ENCODE data around the gene POTEG. TPM values are rescaled to one million over a fixed set of nuclear protein-coding genes. Genes with fewer than 3 reads are reported as not detected.
"Not testable (repeated sequence)": the region's sequence is repeated elsewhere in the genome, so short reads cannot be mapped to it uniquely, and the experiment has no call there.

POTEG gene
- total RNA-seq (2014; rRNA removed; shearing (Covaris generic)), result 0.41 and 0.75 TPM in 2 replicates

DNA sequence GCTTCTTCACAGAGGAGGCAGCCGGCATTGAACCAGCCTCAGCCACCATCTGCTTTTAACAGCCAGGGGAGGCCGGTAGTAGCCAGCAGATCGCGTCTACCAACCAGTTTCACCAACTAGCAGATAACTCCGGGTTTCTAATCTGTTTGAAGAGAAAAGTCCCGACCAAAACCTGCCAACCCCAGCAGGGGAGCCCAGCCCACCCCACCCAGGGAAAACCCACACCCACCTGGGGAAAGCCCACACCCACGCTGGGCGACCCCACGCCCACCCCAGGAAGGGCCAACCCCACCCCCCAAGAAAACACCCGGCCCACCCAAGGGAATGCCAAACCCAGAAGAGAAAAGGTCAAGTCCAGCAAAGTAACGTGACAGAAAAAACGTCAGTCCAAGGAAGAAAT, at the start of gene POTEG:
TSS of gene POTEG (minus strand) at position 101 of the 400 bp plus-strand sequence. CDS start at position 49, 52 bp downstream.
- DNase-seq (ENCODE audit: low spot score), result not testable (repeated sequence)

DNA sequence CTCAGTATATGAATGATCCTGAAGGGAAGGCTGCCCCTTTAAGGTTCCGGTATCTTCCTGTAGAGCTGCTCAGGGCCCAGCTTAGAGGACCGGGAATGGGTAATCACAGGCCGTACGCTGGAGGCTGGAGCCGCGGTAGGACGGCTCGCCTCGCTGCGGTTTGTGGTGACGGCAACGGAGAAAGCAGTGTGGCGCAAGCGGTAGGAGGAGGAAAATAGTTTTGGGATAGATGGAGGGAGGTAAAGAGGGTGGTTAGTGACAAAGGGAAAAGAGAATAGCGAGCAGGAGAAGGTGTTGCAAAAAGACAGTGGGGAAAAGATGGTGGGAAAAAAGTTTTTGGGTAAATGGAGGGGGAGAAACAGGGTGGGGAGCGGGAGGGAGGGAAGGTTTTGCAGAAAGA, 48.0 kb upstream of the POTEG start:
- not testable (repeated sequence) for DNase-seq (ENCODE audit: low spot score)

DNA sequence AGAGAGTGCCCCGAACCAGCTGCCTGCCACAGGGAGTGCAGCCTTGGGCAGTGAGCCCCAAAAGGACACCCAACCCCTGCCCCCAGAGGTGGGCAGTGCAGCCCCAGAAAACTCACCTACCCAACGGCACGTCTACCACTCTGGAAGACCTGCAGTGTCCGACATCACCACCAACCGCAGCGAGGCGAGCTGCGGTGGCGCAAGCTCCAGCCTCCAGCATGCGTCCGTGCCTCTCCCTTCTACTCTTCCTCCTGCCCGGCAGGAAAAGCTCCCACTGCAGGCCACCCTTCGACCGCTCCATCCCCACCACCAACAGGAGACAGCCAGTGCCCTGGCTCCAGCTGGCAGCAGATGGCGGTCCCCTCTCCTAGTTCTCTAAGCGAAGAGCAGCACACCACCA, 47.3 kb upstream of the POTEG start:
- not testable (repeated sequence) for DNase-seq (ENCODE audit: low spot score)

DNA sequence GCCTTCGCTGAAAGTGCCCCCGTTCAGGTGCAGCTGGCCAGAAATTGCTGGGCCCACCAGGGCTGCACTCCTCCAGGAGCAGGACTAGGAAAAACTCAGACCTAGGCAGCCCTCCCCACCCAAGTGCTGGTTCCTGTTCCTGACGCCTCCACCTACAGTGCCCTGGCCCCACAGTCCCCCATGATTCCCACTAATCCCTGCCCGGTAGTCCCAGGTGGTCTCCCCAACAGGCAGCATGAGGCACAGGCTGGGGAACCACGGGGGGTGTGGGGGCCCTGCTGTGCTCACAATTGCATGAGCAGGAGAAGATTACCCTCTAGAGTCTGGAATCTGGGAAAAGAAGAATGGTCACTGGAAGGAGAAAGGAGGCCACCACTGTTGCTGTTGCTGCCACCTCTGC, 46.4 kb upstream of the POTEG start:
- not testable (repeated sequence) for DNase-seq (ENCODE audit: low spot score)

DNA sequence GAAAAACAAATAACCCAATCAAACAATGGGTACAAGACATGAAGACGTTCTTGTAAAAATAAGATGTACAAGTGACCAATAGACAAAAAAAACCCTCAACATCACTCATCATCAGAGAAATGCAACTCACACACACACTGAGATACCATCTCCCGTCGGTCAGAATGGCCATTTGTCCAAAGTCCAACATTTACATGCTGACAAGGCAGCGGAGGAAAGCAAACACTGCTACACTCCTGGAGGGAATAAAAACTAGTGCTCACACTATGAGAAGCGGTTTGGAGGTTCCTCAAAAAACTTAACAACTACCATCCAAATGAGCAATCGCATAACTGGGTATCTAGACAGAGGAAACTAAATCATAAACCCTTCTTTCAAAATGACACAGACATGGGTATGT, 11.6 kb upstream of the POTEG start:
- not testable (repeated sequence) for DNase-seq (ENCODE audit: low spot score)

DNA sequence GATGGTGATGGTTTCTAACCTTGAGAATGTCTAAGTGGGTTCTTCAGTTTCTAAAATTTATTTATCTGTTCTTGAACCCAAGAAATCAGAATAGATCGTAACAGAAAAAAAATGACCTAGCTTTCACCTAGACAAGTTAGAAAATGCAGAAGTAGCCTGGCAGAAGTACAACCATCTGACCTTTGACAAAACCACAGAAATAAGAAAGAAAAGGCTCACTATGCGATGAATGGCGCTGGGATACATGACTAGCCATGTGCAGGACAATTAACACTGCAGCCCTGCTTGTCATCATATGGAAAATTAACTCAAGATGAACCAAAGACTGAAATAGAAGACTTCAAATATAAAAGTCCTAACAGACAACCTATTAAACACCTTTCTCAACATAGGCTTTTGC, 5.7 kb upstream of the POTEG start:
- DNase-seq (ENCODE audit: low spot score), result not testable (repeated sequence)

DNA sequence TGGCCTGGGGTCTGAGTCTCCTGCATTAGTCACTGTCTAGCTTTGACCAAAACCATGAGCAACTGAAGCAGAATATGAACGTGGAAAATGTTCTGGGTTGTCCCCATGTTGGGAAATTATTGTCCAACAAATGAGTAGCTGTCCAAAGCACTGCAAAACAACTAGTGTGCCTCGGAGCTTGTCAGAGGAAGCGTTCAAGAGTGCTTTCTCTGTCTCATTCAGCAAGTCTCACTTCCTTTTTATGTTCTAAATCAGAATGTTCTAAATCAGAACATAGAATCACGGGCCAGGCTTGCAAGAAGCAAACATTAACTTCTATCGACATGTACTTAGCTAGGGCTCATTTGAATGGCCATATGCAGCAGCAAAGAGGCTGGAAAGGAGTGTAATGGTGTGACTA, 5.1 kb upstream of the POTEG start:
- not testable (repeated sequence) for DNase-seq (ENCODE audit: low spot score)

DNA sequence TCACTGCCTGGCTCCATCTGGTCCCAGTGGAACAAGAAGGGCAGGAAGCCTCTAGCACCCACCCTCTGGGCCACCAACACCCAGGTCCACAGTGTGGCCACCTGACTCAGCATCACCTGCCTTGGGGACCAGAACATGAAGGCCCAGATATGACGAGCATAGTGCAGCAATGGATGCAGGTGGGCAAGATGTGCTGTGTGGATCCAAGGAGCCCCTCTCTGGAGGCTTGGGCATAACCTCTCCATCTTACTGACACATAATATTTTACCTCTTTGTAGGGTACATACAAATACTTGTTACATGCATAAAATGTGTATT, 2.9 kb upstream of the POTEG start:
- not testable (repeated sequence) for DNase-seq (ENCODE audit: low spot score)

DNA sequence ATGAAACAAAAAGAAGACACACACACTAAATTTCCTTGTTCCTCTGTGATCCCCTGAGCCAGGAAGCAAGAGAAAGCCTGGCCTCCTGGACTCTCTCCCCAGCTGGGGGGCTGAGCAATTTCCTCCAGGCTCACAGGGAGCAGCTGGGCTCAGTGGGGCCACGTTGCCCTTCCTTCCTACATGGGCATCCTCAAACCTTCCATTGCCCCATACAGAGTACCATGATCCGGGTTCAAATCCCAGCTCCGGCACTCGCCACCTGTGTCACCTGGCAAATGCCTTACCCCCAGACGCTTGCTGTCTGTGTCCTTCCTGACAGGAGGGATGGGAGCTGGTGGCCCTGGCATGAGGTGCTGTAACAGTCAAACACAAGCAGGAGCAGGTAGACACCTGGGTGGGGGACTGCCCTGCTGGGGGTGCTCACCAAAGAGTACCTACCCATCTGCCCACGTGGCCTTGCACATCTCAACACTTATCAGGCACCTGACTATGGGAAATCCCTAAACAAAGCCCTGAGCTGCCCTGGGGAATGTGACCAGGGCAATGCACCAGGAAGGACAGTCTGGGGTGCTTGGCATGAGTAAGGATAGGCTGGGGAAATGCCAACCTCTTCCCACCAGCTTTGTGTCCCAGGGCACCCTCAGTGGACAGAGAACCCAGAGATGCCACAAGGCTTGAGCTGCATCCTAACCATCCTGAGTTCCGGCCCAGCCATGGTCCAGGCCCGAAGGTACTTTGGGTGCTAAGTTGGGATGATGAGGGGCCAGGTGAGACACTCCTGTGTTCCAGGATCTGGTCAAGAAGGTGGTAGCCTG, 2.4 kb upstream of the POTEG start:
- DNase-seq (ENCODE audit: low spot score), result not testable (repeated sequence)

DNA sequence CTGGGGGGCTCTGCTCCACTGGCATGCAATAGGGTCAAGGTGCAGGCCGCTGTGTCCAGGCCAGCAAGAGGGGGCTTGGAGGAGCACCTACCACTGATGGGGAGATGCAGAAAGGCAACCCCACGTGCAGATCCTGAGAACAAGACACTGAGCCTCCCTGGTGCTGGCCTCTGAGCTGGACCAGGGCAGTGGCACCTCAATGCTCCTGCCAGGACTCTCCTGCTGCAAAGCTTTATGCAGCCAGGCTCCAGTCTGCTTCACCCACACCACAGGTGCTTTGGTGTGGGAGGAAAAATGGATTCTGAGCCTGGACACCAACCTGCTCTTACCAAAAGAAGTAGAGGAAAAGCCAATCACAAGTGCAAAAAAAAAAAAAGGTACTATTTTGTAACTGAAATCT, 1.7 kb upstream of the POTEG start:
- DNase-seq (ENCODE audit: low spot score), result not testable (repeated sequence)

DNA sequence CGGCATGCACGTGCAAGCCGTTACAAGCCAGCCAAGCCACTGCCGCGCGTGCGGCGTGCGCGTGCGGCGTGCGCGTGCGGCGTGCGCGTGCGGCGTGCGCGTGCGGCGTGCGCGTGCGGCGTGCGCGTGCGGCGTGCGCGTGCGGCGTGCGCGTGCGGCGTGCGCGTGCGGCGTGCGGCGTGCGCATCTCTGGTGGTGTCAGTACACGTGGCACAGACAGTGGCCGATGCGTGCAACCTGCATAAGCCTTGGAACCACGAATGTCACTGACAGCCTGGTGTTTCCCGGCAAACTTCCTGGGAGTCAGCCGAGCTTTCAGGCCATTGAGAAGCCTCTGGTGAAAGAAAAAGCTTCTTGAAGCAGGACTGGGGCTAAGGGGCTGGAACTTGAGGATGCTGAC, 750 bp upstream of the POTEG start:
- DNase-seq (ENCODE audit: low spot score), result not testable (repeated sequence)

DNA sequence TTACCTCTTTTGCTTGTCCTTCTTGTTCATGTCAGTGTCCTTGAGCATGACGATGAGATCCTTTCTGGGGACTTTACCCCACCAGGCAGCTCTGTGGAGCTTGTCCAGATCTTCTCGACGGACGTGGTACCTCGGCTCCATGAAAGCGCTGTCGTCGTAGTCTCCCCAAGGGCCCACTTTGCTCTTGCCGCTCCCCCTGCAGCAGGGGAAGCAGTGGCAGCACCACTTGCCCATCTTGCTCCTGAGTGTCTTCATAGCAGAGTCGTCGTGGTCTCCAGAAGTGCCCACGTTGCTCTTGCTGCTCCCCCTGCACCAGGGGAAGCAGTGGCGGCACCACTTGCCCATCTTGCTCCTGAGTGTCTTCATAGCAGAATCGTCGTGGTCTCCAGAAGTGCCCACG, 376 bp downstream of the POTEG start:
- not testable (repeated sequence) for DNase-seq (ENCODE audit: low spot score)

DNA sequence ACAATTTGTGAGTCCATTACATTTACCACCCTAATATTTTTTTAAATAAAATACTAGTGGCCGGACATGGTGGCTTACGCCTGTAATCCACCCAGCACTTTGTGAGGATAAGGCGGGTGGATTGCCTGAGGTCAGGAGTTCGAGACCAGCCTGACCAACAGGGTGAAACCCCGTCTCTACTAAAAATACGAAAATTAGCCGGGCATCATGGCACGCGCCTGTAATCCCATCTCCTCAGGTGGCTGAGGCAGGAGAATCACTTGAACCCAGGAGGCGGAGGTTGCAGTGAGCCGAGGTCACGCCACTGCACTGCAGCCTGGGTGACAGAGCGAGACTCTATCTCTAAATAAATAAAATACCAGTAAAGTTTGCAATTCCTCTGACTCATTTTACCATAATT, 25.6 kb downstream of the POTEG start:
- DNase-seq (ENCODE audit: low spot score), result not testable (repeated sequence)

DNA sequence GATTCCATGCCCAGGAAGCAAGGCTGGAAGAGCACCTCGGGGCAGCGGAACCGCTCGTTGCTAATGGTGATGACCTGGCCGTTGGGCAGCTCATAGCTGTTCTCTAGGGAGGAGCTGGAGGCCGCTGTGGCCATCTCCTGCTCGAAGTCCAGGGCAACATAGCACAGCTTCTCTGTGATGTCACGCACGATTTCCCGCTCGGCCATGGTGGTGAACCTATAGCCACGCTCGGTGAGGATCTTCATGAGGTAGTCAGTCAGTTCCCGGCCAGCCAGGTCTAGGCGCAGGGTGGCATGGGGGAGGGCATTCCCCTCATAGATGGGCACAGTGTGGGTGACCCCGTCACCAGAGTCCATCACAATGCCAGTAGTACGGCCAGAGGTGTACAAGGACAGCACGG, 32.0 kb downstream of the POTEG start:
- DNase-seq (ENCODE audit: low spot score), result not testable (repeated sequence)

DNA sequence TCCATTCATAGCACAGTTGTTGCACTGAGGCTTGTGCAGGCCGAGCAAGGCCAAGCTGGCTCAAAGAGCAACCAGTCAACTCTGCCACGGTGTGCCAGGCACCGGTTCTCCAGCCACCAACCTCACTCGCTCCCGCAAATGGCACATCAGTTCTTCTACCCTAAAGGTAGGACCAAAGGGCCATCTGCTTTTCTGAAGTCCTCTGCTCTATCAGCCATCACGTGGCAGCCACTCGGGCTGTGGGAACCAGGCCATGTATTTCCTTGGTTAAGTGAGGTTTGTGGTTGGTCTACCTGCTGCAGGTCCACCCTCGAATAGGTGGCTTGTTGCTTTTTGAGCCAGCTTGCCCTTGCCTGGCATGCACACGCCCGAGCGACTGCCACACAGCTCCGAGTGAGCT, 39.4 kb downstream of the POTEG start:
- not testable (repeated sequence) for DNase-seq (ENCODE audit: low spot score)

DNA sequence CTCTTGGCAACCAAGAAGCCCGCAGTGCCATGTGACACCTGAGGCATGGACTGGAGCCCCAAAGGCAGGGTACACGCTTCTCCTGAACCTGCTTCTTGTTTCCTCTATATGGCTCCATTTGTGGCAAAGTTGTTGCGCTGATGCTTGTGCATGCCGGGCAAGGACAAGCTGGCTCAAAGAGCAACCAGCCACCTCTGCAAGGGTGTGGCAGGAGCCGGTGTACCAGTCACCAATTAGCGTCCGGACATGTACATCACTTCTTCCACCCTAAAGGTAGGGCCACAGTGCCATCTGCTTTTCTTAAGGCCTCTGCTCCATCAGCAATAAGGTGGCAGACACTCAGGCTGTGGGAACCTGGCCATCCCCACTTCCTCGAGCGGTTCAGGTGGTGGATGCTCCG, 43.9 kb downstream of the POTEG start:
- peak; percentile 8 for DNase-seq (ENCODE audit: low spot score)

DNA sequence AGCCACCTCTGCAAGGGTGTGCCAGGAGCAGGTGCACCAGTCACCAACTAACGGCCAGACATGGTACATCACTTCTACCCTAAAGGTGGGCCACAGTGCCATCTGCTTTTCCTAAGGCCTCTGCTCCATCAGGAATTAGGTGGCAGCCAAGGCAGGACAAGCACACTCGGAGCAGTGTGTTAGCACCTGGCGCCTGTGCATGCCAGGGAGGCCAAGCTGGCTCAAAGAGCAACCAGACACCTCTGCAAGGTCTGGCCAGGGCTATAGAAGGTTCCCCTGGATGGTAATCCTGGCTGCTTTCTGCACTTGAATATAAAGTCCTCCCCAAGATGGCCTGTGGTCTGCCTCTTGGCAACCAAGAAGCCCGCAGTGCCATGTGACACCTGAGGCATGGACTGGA, 45.4 kb downstream of the POTEG start:
- DNase-seq (ENCODE audit: low spot score), result not testable (repeated sequence)

DNA sequence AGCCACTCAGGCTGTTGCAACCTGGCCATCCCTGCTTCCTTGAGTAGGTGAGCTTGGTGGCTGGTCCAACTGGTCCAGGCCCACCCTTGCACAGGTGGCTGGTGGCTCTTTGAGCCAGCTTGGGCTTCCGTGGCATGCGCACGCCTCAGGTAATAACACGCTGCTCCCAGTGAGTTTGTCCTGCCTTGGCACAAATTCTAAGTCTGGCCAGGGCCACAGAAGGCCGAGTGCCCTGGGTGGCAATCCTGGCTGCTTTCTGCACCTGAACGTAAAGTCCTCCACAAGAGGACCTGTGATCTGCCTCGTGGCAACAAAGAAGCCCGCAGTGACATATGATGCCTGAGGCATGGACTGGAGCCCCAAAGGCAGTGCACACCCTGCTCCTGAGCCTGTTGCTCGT, 47.1 kb downstream of the POTEG start:
- not testable (repeated sequence) for DNase-seq (ENCODE audit: low spot score)

DNA sequence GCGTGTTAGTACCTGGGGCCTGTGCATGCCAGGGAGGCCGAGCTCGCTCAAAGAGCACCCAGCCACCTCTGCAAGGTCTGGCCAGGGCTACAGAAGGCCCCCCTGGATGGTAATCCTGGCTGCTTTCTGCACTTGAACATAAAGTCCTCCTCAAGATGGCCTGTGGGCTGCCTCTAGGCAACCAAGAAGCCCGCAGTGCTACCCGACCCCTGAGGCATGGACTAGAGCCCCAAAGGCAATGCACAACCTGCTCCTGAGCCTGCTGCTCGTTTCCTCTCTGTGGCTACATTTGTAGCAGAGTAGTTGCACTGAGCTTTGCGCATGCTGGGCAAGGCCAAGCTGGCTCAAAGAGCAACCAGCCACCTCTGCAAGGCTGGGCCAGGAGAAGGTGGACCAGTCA, 47.8 kb downstream of the POTEG start:
- not testable (repeated sequence) for DNase-seq (ENCODE audit: low spot score)

DNA sequence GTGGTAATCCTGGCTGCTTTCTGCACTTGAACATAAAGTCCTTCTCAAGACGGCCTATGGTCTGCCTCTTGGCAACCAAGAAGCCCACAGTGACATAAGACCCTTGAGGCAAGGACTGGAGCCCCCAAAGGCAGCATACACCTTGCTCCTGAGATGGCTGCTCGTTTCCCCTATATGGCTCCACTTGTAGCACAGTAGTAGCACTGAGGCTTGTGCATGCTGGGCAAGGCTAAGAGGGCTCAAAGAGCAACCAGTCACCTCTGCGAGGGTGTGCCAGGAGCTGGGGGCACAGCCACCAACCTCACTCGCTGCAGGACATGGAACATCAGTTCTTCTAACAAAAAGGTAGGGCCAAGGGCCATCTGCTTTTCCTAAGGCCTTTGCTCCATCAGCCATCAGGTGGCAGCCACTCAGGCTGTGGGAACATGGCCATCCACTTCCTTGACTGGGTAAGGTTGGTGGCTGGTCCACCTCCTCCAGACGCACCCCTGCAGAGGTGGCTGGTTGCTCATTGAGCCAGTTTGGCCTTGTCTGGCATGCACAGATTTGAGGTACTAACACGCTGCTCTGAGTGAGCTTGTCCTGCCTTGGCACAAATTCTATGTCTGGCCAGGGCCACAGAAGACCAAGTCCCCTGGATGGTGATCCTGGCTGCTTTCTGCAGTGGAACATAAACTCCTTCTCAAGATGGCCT, 49.9 kb downstream of the POTEG start:
- DNase-seq (ENCODE audit: low spot score), result not testable (repeated sequence)

DNA sequence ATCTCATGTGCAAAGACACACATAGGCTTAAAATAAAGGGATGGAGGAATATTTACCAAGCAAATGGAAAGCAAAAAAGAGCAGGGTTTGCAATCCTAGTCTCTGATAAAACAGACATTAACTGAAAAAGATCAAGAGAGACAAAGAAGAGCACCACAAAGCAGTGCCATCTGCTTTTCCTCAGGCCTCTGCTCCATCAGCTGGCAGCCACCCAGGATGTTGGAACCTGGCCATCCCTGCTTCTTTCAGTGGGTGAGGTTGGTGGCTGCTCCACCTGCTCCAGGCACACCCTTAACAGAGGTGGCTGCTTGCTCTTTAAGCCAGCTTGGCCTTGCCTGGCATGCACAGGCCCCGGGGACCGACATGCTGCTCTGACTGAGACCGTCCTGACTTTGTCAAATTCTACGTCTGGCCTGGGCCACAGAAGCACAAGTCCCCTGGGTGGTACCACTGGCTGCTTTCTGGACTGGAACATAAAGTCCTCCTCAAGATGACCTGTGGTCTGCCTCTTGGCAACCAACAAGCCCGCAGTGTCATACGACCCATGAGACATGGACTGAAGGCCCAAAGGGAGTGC, 51.0 kb downstream of the POTEG start:
- not testable (repeated sequence) for DNase-seq (ENCODE audit: low spot score)

DNA sequence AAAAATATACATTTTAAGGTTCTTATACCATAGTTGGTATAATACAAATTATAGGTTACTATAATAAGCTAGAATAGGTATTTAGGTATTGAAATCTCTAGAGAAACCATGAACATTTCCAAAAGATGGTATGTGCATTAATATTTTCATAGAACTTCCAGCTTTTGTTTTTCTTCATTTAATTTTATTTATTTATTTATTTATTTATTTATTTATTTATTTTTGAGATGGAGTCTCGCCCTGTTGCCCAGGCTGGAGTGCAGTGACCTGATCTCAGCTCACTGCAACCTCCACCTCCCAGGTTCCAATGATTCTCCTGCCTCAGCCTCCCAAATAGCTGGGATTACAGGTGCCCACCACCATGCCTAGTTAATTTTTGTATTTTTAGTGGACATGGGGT, 54.0 kb downstream of the POTEG start:
- not testable (repeated sequence) for DNase-seq (ENCODE audit: low spot score)

DNA sequence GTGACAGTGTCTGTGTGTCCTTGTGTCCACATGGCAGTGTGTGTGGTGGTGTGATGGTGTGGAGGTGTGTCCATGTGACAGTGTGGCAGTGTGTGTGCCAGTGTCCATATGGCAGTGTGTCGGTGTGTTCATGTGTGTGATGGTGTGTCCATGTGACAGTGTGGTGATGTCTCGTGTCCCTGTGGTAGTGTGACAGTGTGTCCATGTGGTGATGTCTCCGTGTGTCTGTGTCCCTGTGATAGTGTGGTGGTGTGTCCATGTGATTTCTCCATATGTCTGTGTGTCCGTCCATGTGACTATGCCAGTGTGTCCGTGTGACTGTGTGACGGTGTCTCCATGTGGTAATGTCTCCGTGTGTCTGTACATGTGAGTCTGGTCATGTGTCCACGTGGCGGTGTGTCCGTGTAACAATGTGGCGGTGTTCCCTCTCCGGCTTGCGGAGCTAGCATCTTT, 59.7 kb downstream of the POTEG start:
- peak; percentile 41 for DNase-seq (ENCODE audit: low spot score)

Data from H4 (cell line).